Prostate gland (tissue), 2 donors: ENCODE results near the gene MDGA2.

Experiments used
- POLR2A ChIP-seq: fragments of 450-650 bp; IDR thresholded peaks from one replicate; pipeline ENCODE4 v1.6.1; 2016; ENCODE audit warnings: antibody characterized with exemption, mild to moderate bottlenecking
- POLR2AphosphoS5 ChIP-seq: sonication (generic); formaldehyde crosslinking; IDR thresholded peaks from one replicate; pipeline ENCODE4 v1.6.1; 2017; ENCODE audit warnings: antibody characterized with exemption
- TF ChIP-seq, protein P1 (sequence below), 4 experiments: fragments of 200-600 bp in 2 of 4; fragments of 450-650 bp in 2 of 4; sonication (generic) in 2 of 4; IDR thresholded peaks; 1 replicate in 3 of 4; 2 replicates in 1 of 4; pipeline ENCODE4 v1.5.1; 2016 to 2019; ENCODE audit warnings: antibody characterized with exemption in 4 of 4, mild to moderate bottlenecking in 2 of 4, moderate library complexity in 2 of 4

DNA sequence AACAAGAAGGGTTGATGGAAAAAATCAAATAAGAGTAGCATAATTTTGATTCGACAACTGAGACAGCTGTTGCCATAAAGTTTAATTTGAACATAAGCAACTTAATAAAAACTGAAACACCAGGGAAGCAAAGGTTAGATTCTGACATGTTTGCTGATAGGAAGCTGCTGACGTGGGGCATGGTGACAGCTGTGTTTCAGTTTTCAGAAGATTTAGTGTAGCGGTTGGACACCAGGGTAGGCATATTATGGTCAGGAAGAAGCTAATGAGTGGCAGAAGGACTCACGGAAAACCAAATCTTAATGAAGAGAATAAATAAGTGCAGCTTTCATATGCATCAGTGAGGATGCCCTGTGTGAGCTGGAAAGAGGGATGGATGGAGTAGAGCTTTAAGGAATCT is 687.1 kb downstream of the MDGA2 start:
- TF ChIP-seq, protein P1, sequence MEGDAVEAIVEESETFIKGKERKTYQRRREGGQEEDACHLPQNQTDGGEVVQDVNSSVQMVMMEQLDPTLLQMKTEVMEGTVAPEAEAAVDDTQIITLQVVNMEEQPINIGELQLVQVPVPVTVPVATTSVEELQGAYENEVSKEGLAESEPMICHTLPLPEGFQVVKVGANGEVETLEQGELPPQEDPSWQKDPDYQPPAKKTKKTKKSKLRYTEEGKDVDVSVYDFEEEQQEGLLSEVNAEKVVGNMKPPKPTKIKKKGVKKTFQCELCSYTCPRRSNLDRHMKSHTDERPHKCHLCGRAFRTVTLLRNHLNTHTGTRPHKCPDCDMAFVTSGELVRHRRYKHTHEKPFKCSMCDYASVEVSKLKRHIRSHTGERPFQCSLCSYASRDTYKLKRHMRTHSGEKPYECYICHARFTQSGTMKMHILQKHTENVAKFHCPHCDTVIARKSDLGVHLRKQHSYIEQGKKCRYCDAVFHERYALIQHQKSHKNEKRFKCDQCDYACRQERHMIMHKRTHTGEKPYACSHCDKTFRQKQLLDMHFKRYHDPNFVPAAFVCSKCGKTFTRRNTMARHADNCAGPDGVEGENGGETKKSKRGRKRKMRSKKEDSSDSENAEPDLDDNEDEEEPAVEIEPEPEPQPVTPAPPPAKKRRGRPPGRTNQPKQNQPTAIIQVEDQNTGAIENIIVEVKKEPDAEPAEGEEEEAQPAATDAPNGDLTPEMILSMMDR (IDR thresholded peaks at IDR 0.05), result no peak
- TF ChIP-seq POLR2A (no peak), POLR2AphosphoS5 (no peak)
